Measurements from ENCODE around the gene TRAPPC11.

DNA sequence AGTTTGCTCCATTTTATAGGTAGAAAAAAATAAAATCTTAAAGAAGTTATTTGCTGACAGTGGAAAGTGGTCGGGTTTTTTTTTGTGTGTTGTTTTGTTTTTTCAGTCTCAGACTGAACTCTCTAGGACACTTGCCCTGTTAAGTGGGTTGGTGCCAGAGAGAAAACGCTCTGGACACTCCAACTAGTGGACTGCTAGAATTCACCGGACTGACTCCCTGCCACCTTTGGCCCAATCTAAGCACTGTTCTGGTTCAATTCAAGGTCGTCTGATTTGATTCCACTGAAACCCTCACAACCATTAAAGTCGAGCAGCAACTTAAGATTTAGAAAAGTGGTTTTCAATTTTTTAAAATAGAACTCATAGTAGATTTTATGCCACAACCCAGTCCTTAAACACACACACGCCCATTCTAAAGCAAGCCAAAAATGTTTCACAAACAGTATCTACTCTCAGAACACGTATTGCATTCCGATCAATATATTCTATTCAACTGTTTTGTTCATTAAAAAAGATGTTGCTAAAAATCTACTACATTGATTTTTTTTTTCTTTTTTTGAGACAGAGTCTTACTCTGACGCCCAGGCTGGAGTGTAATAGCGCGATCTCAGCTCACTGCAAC is 27.4 kb upstream of the TRAPPC11 start:
- TF ChIP-seq POLR2A (IDR thresholded peaks at IDR 0.05) = no peak
- TF ChIP-seq, protein P1, sequence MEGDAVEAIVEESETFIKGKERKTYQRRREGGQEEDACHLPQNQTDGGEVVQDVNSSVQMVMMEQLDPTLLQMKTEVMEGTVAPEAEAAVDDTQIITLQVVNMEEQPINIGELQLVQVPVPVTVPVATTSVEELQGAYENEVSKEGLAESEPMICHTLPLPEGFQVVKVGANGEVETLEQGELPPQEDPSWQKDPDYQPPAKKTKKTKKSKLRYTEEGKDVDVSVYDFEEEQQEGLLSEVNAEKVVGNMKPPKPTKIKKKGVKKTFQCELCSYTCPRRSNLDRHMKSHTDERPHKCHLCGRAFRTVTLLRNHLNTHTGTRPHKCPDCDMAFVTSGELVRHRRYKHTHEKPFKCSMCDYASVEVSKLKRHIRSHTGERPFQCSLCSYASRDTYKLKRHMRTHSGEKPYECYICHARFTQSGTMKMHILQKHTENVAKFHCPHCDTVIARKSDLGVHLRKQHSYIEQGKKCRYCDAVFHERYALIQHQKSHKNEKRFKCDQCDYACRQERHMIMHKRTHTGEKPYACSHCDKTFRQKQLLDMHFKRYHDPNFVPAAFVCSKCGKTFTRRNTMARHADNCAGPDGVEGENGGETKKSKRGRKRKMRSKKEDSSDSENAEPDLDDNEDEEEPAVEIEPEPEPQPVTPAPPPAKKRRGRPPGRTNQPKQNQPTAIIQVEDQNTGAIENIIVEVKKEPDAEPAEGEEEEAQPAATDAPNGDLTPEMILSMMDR (IDR thresholded peaks at IDR 0.05) = peak in 1 of 6 experiments; percentile 10

All from thyroid gland (tissue), 4 donors.